Right atrium auricular region (tissue), 2 donors: ENCODE results near the gene PITPNM3. TPM values are rescaled to one million over a fixed set of nuclear protein-coding genes. Genes with fewer than 3 reads are reported as not detected.
"Not testable (repeated sequence)": the region's sequence is repeated elsewhere in the genome, so short reads cannot be mapped to it uniquely, and the experiment has no call there.

Experiments used
- DNase-seq: peaks from one replicate; pipeline ENCODE4 v3.0.0-alpha.2; 2019; ENCODE audit warnings: low spot score
- H3K27ac ChIP-seq, 2 donors: fragments of 200-600 bp; sonication (generic); 1 replicate in 1 of 2; 2 replicates in 1 of 2; pipeline ENCODE4 v1.5.1; 2016 to 2019
- H3K27me3 ChIP-seq, 2 donors: fragments of 200-600 bp; sonication (generic); one replicate each; pipeline versions ENCODE4 v1.5.1 to v1.6.0; 2017 to 2019
- H3K36me3 ChIP-seq: fragments of 200-600 bp; sonication (generic); one replicate; pipeline ENCODE4 v1.5.1; 2016
- H3K4me1 ChIP-seq, 2 donors: fragments of 200-600 bp; sonication (generic); one replicate each; pipeline versions ENCODE4 v1.5.1 to v1.6.0; 2017 to 2019
- H3K4me3 ChIP-seq, 2 donors: fragments of 200-600 bp; sonication (generic); 1 replicate in 1 of 2; 2 replicates in 1 of 2; pipeline ENCODE4 v1.5.1; 2017 to 2019; ENCODE audit warnings: mild to moderate bottlenecking in 1 of 2, moderate library complexity in 1 of 2
- H3K9me3 ChIP-seq, 2 donors: fragments of 200-600 bp; sonication (generic); one replicate each; pipeline ENCODE4 v1.5.1; 2019
- CTCF ChIP-seq, 2 donors: fragments of 200-600 bp; sonication (generic); IDR thresholded peaks; one replicate each; pipeline ENCODE4 v1.5.1; 2019; ENCODE audit warnings: antibody characterized with exemption in 2 of 2
- total RNA-seq, 2 donors: library from RNA; depleted of rRNA; stranded (reverse); fragments of >200 nt; gene quantifications; one replicate each; pipeline ENCODE4 v1.1.0, GENCODE V29; 2016

Gene PITPNM3
- total RNA-seq, 2 donors from 2014 or later = 0.56 to 1.2 TPM

- peaks cover 63% of the 10 kb centered on the region for H3K36me3 ChIP-seq
Measured at GRCh38 chr17:6597727-6598126, 41.4 kb upstream of the PITPNM3 start.

GRCh38 chr17:6596941-6597340, 40.6 kb upstream of the PITPNM3 start:
- peaks cover 69% of the 10 kb centered on the region for H3K36me3 ChIP-seq
- no peak for DNase-seq
- no peaks in the 10 kb centered on the region for H3K27me3 ChIP-seq
- no peak overlapping the region for H3K27ac ChIP-seq
- no peak overlapping the region for H3K4me3 ChIP-seq
- peaks cover 0 to 5% of the 10 kb centered on the region in 2 donors for H3K4me1 ChIP-seq
- H3K9me3 ChIP-seq = no peaks in the 10 kb centered on the region
- TF ChIP-seq CTCF (IDR thresholded peaks at IDR 0.05) = no peak

More at GRCh38 chr17:6597727-6598126, 41.4 kb upstream of the PITPNM3 start:
- H3K4me1 ChIP-seq = peaks cover 0 to 5% of the 10 kb centered on the region in 2 donors
- no peak overlapping the region for H3K4me3 ChIP-seq
- no peaks in the 10 kb centered on the region for H3K9me3 ChIP-seq
- no peaks in the 10 kb centered on the region for H3K27me3 ChIP-seq
- no peak overlapping the region for H3K27ac ChIP-seq
- no peak for DNase-seq
- no peak for TF ChIP-seq CTCF (IDR thresholded peaks at IDR 0.05)

- no peak for DNase-seq
- Histone ChIP-seq H3K4me3 (no peak overlapping the region), H3K9me3 (no peaks in the 10 kb centered on the region), H3K27ac (no peak overlapping the region), H3K36me3 (peaks cover 72% of the 10 kb centered on the region), H3K4me1 (peaks cover 0 to 5% of the 10 kb centered on the region in 2 donors), H3K27me3 (no peaks in the 10 kb centered on the region)
- TF ChIP-seq CTCF (IDR thresholded peaks at IDR 0.05) = no peak
Measured at GRCh38 chr17:6596511-6596910, 40.2 kb upstream of the PITPNM3 start.

GRCh38 chr17:6596081-6596480, 39.7 kb upstream of the PITPNM3 start:
- Histone ChIP-seq H3K27ac (no peak overlapping the region), H3K9me3 (no peaks in the 10 kb centered on the region), H3K4me3 (no peak overlapping the region), H3K36me3 (peaks cover 69% of the 10 kb centered on the region), H3K27me3 (no peaks in the 10 kb centered on the region), H3K4me1 (peaks cover 0 to 5% of the 10 kb centered on the region in 2 donors)
- TF ChIP-seq CTCF (IDR thresholded peaks at IDR 0.05) = no peak
- DNase-seq = no peak

GRCh38 chr17:6593371-6593770, 37.0 kb upstream of the PITPNM3 start:
- H3K27ac ChIP-seq, H3K9me3 ChIP-seq, H3K27me3 ChIP-seq, H3K4me3 ChIP-seq, H3K4me1 ChIP-seq, DNase-seq: not testable (repeated sequence)
- peaks cover 67% of the 10 kb centered on the region for H3K36me3 ChIP-seq

GRCh38 chr17:6592173-6592572, 35.8 kb upstream of the PITPNM3 start:
- Histone ChIP-seq H3K36me3 (peaks cover 76% of the 10 kb centered on the region), H3K27ac (no peak overlapping the region), H3K27me3 (no peaks in the 10 kb centered on the region), H3K4me1 (no peaks in the 10 kb centered on the region), H3K4me3 (no peak overlapping the region), H3K9me3 (no peaks in the 10 kb centered on the region)
- no peak for DNase-seq
- no peak for TF ChIP-seq CTCF (IDR thresholded peaks at IDR 0.05)
